Uterus (tissue), 2 donors: Measurements from ENCODE around the gene TLR6.

Source experiments
- CTCF ChIP-seq, 4 experiments: fragments of 200-600 bp in 2 of 4; fragments of 450-650 bp in 2 of 4; sonication (generic) in 2 of 4; IDR thresholded peaks; one replicate each; pipeline ENCODE4 v1.5.1; 2016 to 2019; ENCODE audit warnings: antibody characterized with exemption in 4 of 4, mild to moderate bottlenecking in 2 of 4, moderate library complexity in 1 of 4
- POLR2A ChIP-seq, 2 donors: fragments of 450-650 bp; IDR thresholded peaks; one replicate each; pipeline ENCODE4 v1.6.1; 2016; ENCODE audit warnings: antibody characterized with exemption in 2 of 2, mild to moderate bottlenecking in 1 of 2, moderate library complexity in 1 of 2

GRCh38 chr4:38861791-38862190, 5.2 kb upstream of the TLR6 start:
- no peak for TF ChIP-seq POLR2A (IDR thresholded peaks at IDR 0.05)
- TF ChIP-seq CTCF (IDR thresholded peaks at IDR 0.05): no peak
